HG03575 (cell line): ENCODE data around the gene CFAP45.
A peak's percentile ranks its signal among the peaks of the same experiment; 100 is the strongest.
"Not testable (repeated sequence)": the region's sequence is repeated elsewhere in the genome, so short reads cannot be mapped to it uniquely, and the experiment has no call there.

Experiments used
- ATAC-seq: cut with Tn5 transposase; IDR thresholded peaks from one replicate; pipeline ENCODE4 v1.9.1; 2021; ENCODE audit not compliant: unreplicated experiment, insufficient number of reproducible peaks, low FRiP score; ENCODE audit errors: extremely low read depth

Gene CFAP45

GRCh38 chr1:159913451-159914192 lies 13.7 kb upstream of the CFAP45 start:
- no peak for ATAC-seq

- no peak for ATAC-seq
These were observed 11.5 kb upstream of the CFAP45 start for GRCh38 chr1:159911326-159912070.

GRCh38 chr1:159908031-159908940 lies 8.3 kb upstream of the CFAP45 start:
- ATAC-seq, result no peak

- ATAC-seq, result no peak
These were observed 7.0 kb upstream of the CFAP45 start for GRCh38 chr1:159906960-159907359.

- not testable (repeated sequence) for ATAC-seq
These were observed 4.1 kb upstream of the CFAP45 start for GRCh38 chr1:159904036-159904435.

- no peak for ATAC-seq
These were observed 2.6 kb upstream of the CFAP45 start for GRCh38 chr1:159902541-159902940.

GRCh38 chr1:159900755-159901360 lies 893 bp upstream of the CFAP45 start:
- no peak for ATAC-seq

- ATAC-seq, result not testable (repeated sequence)
These were observed 331 bp downstream of the CFAP45 start for GRCh38 chr1:159899634-159900033.

GRCh38 chr1:159898527-159898926 lies 1.4 kb downstream of the CFAP45 start:
- ATAC-seq, result no peak

GRCh38 chr1:159897962-159898361 lies 2.0 kb downstream of the CFAP45 start:
- ATAC-seq, result no peak

GRCh38 chr1:159896546-159896930 lies 3.4 kb downstream of the CFAP45 start:
- ATAC-seq, result no peak

GRCh38 chr1:159895836-159896545 lies 4.0 kb downstream of the CFAP45 start:
- ATAC-seq, result no peak

GRCh38 chr1:159895286-159895685 lies 4.7 kb downstream of the CFAP45 start:
- ATAC-seq, result no peak

- ATAC-seq, result no peak
These were observed 7.0 kb downstream of the CFAP45 start for GRCh38 chr1:159892944-159893343.

GRCh38 chr1:159891275-159892157 lies 8.4 kb downstream of the CFAP45 start:
- ATAC-seq, result peak; percentile 55

GRCh38 chr1:159890390-159890789 lies 9.6 kb downstream of the CFAP45 start:
- no peak for ATAC-seq

GRCh38 chr1:159889821-159890252 lies 10.1 kb downstream of the CFAP45 start:
- peak; percentile 81 for ATAC-seq

- no peak for ATAC-seq
These were observed 10.8 kb downstream of the CFAP45 start for GRCh38 chr1:159889202-159889601.
